ENCODE results near the gene TMEM179. TPM values are rescaled to one million over a fixed set of nuclear protein-coding genes. Genes with fewer than 3 reads are reported as not detected.
A peak's percentile ranks its signal among the peaks of the same experiment; 100 is the strongest.

The TMEM179 gene
- total and polyA plus RNA-seq, 4 donors = 0.08 to 0.12 (median 0.10) TPM; not detected in 1

DNA sequence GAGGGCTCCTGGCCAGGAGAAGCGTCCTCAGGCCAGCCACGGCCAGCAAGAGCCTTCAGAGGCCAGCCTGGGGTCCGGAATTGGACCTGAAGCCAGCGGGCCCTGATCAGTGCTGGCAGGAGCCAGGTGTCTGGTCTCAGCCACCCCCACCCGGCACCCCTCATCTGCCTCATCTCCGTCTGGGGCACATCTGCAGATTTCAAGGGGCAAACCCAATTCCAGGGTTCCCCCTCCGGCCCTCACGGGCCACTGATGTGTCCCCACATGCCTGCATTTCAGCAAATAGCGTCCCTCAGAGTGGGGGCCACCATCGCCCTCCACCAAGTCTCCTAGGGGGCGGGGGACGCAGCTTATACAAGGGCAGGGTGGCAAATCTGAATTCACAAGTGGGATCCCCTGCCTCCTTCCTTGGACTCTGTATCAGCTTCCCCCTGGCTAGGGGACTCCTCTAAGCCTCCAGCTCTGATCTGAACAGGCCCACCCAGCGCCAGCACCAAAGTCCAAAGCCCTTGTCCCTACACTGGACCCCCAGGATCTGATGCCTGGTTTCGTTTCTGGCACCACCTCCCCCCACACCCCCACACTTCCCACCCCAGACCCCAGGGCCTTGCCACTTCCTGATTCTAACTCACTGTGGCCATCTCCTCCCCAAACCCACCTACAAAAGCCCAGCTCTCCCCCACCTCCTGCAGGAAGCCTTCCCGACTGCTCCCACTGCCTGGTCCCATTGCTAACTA is 10.1 kb downstream of the TMEM179 start:
- H3K9ac ChIP-seq (ENCODE audit: insufficient read depth in 1 of 2, low read length in 2 of 2) = no peak overlapping the region
- H3K36me3 ChIP-seq (ENCODE audit: control insufficient read depth in 4 of 4, insufficient read depth in 4 of 4, low read length in 4 of 4) = no peaks in the 10 kb centered on the region
- no peaks in the 10 kb centered on the region for H3K9me3 ChIP-seq (ENCODE audit: control insufficient read depth in 4 of 4, insufficient read depth in 3 of 4, low read length in 3 of 4)
- peaks cover 0 to 5% (median 0%) of the 10 kb centered on the region in 3 donors for H3K27me3 ChIP-seq (ENCODE audit: control insufficient read depth in 3 of 3, insufficient read depth in 3 of 3, low read length in 2 of 3)
- ATAC-seq (ENCODE audit: insufficient read depth, low FRiP score) = no peak
- H3K27ac ChIP-seq (ENCODE audit: low read depth in 1 of 2, low read length in 1 of 2) = no peak overlapping the region
- peaks cover 0 to 8% (median 0%) of the 10 kb centered on the region in 5 donors for H3K4me1 ChIP-seq (ENCODE audit: control insufficient read depth in 5 of 5, insufficient read depth in 5 of 5, low read length in 5 of 5)
- no peak overlapping the region for H3K4me3 ChIP-seq
- TF ChIP-seq, protein P1, sequence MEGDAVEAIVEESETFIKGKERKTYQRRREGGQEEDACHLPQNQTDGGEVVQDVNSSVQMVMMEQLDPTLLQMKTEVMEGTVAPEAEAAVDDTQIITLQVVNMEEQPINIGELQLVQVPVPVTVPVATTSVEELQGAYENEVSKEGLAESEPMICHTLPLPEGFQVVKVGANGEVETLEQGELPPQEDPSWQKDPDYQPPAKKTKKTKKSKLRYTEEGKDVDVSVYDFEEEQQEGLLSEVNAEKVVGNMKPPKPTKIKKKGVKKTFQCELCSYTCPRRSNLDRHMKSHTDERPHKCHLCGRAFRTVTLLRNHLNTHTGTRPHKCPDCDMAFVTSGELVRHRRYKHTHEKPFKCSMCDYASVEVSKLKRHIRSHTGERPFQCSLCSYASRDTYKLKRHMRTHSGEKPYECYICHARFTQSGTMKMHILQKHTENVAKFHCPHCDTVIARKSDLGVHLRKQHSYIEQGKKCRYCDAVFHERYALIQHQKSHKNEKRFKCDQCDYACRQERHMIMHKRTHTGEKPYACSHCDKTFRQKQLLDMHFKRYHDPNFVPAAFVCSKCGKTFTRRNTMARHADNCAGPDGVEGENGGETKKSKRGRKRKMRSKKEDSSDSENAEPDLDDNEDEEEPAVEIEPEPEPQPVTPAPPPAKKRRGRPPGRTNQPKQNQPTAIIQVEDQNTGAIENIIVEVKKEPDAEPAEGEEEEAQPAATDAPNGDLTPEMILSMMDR (IDR thresholded peaks at IDR 0.05; ENCODE audit: control extremely low read depth, extremely low read depth) = no peak
- 79 to 81% methylated on average over 15 of the region's 15 CpGs for WGBS, 2 donors
- DNase-seq = peak in 1 of 3 donors; percentile 12

DNA sequence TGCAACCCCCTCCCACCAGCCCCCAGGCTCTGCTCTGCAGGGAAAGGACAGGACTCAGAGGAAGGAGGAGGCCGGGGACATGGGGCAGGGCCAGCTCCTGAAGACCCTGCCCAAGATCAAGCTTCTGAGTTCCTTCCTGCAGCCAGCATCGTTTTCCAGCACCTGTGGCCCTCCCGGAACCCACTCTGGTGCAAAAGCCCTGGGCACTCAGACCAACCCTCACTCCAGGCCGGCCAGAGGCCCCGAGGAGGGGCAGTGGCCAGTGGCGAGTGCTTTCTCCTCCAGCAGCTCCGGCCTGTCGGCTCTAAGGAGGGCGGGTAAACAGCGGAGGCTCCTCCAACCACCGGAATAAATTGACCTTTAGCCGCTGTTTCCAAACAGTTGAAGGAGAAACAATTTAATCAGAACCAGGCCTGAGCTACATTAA is 10.8 kb downstream of the TMEM179 start:
- H3K4me1 ChIP-seq (ENCODE audit: control insufficient read depth in 5 of 5, insufficient read depth in 5 of 5, low read length in 5 of 5) = peaks cover 0 to 7% (median 0%) of the 10 kb centered on the region in 5 donors
- H3K4me3 ChIP-seq = no peak overlapping the region
- no peaks in the 10 kb centered on the region for H3K9me3 ChIP-seq (ENCODE audit: control insufficient read depth in 4 of 4, insufficient read depth in 3 of 4, low read length in 3 of 4)
- WGBS, 2 donors = 64 to 73% methylated on average over 12 of the region's 12 CpGs
- ATAC-seq (ENCODE audit: insufficient read depth, low FRiP score) (no peak), DNase-seq (peak in 1 of 3 donors; percentile 10)
- no peak overlapping the region for H3K27ac ChIP-seq (ENCODE audit: low read depth in 1 of 2, low read length in 1 of 2)
- peaks cover 0 to 5% (median 0%) of the 10 kb centered on the region in 3 donors for H3K27me3 ChIP-seq (ENCODE audit: control insufficient read depth in 3 of 3, insufficient read depth in 3 of 3, low read length in 2 of 3)
- H3K9ac ChIP-seq (ENCODE audit: insufficient read depth in 1 of 2, low read length in 2 of 2) = no peak overlapping the region
- H3K36me3 ChIP-seq (ENCODE audit: control insufficient read depth in 4 of 4, insufficient read depth in 4 of 4, low read length in 4 of 4) = no peaks in the 10 kb centered on the region
- TF ChIP-seq, protein P1 (IDR thresholded peaks at IDR 0.05; ENCODE audit: control extremely low read depth, extremely low read depth) = no peak

DNA sequence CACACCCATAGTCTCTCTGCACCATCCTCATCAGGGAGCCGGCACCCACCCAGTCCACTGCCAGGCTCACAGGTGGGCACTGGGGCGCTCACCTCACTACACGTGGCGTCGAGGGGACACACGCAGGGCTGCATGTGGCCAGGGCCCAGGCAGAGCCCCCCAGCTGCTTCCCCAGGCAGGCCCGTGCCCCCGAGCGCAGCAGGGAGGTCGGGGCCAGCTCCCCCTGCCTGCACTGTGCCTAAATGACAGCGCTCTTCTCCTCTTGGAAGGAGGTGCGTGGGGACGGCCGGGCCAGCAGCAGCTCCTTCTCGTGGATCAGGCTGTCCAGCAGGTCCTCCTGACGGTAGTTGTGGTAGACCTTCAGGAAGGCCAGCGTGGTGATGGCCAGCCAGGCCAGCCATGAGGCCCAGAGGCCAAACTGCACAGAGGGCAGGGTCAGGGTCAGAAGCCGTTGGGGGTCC is 11.3 kb downstream of the TMEM179 start:
- Histone ChIP-seq H3K4me1 (ENCODE audit: control insufficient read depth in 5 of 5, insufficient read depth in 5 of 5, low read length in 5 of 5) (peaks cover 0 to 3% (median 0%) of the 10 kb centered on the region in 5 donors), H3K27me3 (ENCODE audit: control insufficient read depth in 3 of 3, insufficient read depth in 3 of 3, low read length in 2 of 3) (peaks cover 0 to 5% (median 0%) of the 10 kb centered on the region in 3 donors), H3K27ac (ENCODE audit: low read depth in 1 of 2, low read length in 1 of 2) (no peak overlapping the region), H3K9me3 (ENCODE audit: control insufficient read depth in 4 of 4, insufficient read depth in 3 of 4, low read length in 3 of 4) (no peaks in the 10 kb centered on the region), H3K36me3 (ENCODE audit: control insufficient read depth in 4 of 4, insufficient read depth in 4 of 4, low read length in 4 of 4) (no peaks in the 10 kb centered on the region), H3K4me3 (no peak overlapping the region), H3K9ac (ENCODE audit: insufficient read depth in 1 of 2, low read length in 2 of 2) (no peak overlapping the region)
- ATAC-seq (ENCODE audit: insufficient read depth, low FRiP score) (no peak), DNase-seq (peak in 1 of 3 donors; percentile 8)
- 75 to 83% methylated on average over 18 of the region's 18 CpGs for WGBS, 2 donors
- TF ChIP-seq, protein P1 (IDR thresholded peaks at IDR 0.05; ENCODE audit: control extremely low read depth, extremely low read depth) = no peak
